Transverse colon (tissue), 4 donors: ENCODE data around the gene HOXC4. TPM values are rescaled to one million over a fixed set of nuclear protein-coding genes. Genes with fewer than 3 reads are reported as not detected.

Source experiments
- DNase-seq: peaks from one replicate; pipeline ENCODE4 v3.0.0-alpha.2; 2019
- H3K27ac ChIP-seq, 4 donors: fragments of 200-600 bp; sonication (generic); 2 replicates each; pipeline ENCODE4 v1.5.1; 2016 to 2018; ENCODE audit warnings: inconsistent platforms in 4 of 4
- H3K27me3 ChIP-seq: fragments of 200-600 bp; sonication (generic); 2 replicates; pipeline ENCODE4 v1.5.1; 2017; ENCODE audit warnings: inconsistent platforms
- H3K36me3 ChIP-seq, 4 donors: fragments of 200-600 bp; sonication (generic); 2 replicates each; pipeline ENCODE4 v1.5.1; 2017 to 2019; ENCODE audit warnings: inconsistent platforms in 4 of 4
- H3K4me1 ChIP-seq, 4 donors: fragments of 200-600 bp; sonication (generic); 2 replicates each; pipeline ENCODE4 v1.5.1; 2017 to 2020; ENCODE audit warnings: inconsistent platforms in 4 of 4
- H3K4me3 ChIP-seq, 4 donors: fragments of 200-600 bp; sonication (generic); 1 replicate in 1 of 4; 2 replicates in 3 of 4; pipeline versions ENCODE4 v1.5.1 to v1.6.1; 2017 to 2019; ENCODE audit warnings: inconsistent platforms in 4 of 4
- H3K9me3 ChIP-seq, 2 donors: fragments of 200-600 bp; sonication (generic); 2 replicates each; pipeline ENCODE4 v1.5.1; 2017 to 2019; ENCODE audit warnings: inconsistent platforms in 2 of 2
- EP300 ChIP-seq: sonication (generic); formaldehyde crosslinking; IDR thresholded peaks from one replicate; pipeline ENCODE4 v1.6.1; 2017; ENCODE audit warnings: antibody characterized with exemption, low read depth
- POLR2A ChIP-seq: fragments of 450-650 bp; IDR thresholded peaks from one replicate; pipeline ENCODE4 v1.6.1; 2016; ENCODE audit warnings: antibody characterized with exemption, mild to moderate bottlenecking, moderate library complexity
- POLR2AphosphoS5 ChIP-seq, 3 donors: sonication (generic); formaldehyde crosslinking; IDR thresholded peaks; one replicate each; pipeline ENCODE4 v1.6.1; 2016; ENCODE audit warnings: antibody characterized with exemption in 3 of 3
- whole genome bisulfite sequencing, 2 donors: methylation state at CpG; one replicate each; pipeline ENCODE4 v1.1.5; 2018; ENCODE audit warnings: low coverage in 1 of 2; 5-methylcytosine and 5-hydroxymethylcytosine counted together
- in situ Hi-C, 4 donors: fragments of 200-750 bp; cut with MboI; loops; one replicate each; pipeline versions ENCODE4 v1.15.0 to v1.15.1; 2017; ENCODE audit warnings: low sequenced_read_pairs in 3 of 4, low pct_ligation_motif_present in 1 of 4, low pct_unique_long_range_greater_than_20kb in 1 of 4
- intact Hi-C: fragments of 100-400 bp; cut with DNase I; formaldehyde crosslinking; loops from one replicate; pipeline ENCODE4 v1.15.1; 2023; ENCODE audit warnings: low total_unique reads
- total RNA-seq, 4 donors: library from RNA; depleted of rRNA; stranded (reverse); fragments of >200 nt; gene quantifications; one replicate each; pipeline ENCODE4 v1.1.0, GENCODE V29; 2016
- TF ChIP-seq, protein P1 (sequence below), 5 experiments: fragments of 200-600 bp in 3 of 5; fragments of 450-650 bp in 2 of 5; sonication (generic) in 3 of 5; IDR thresholded peaks; 1 replicate in 2 of 5; 2 replicates in 3 of 5; pipeline ENCODE4 v1.5.1; 2016 to 2017; ENCODE audit warnings: antibody characterized with exemption in 5 of 5, inconsistent platforms in 3 of 5, mild to moderate bottlenecking in 2 of 5, moderate library complexity in 1 of 5

The HOXC4 gene
- total RNA-seq, 4 donors from 2014 or later = 0.64 to 0.68 TPM; not detected in 2

DNA sequence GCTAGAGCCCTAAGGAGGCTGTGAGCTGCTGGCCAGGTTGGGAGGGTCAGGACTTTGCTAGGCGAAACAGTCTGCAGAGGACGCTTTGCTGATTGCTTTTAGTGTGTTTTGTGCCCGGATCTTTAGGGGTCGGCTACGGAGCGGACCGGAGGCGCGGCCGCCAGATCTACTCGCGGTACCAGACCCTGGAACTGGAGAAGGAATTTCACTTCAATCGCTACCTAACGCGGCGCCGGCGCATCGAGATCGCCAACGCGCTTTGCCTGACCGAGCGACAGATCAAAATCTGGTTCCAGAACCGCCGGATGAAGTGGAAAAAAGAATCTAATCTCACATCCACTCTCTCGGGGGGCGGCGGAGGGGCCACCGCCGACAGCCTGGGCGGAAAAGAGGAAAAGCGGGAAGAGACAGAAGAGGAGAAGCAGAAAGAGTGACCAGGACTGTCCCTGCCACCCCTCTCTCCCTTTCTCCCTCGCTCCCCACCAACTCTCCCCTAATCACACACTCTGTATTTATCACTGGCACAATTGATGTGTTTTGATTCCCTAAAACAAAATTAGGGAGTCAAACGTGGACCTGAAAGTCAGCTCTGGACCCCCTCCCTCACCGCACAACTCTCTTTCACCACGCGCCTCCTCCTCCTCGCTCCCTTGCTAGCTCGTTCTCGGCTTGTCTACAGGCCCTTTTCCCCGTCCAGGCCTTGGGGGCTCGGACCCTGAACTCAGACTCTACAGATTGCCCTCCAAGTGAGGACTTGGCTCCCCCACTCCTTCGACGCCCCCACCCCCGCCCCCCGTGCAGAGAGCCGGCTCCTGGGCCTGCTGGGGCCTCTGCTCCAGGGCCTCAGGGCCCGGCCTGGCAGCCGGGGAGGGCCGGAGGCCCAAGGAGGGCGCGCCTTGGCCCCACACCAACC is 23.9 kb upstream of the HOXC4 start:
- Histone ChIP-seq H3K27me3 (peaks cover 100% of the 10 kb centered on the region), H3K27ac (no peak overlapping the region), H3K4me1 (peaks cover 7 to 43% (median 24%) of the 10 kb centered on the region in 4 donors), H3K9me3 (peaks cover 0 to 2% of the 10 kb centered on the region in 2 donors), H3K36me3 (no peaks in the 10 kb centered on the region), H3K4me3 (no peak overlapping the region)
- no peak for DNase-seq
- TF ChIP-seq POLR2AphosphoS5 (IDR thresholded peaks at IDR 0.05) = no peak
- no peak for TF ChIP-seq EP300
- TF ChIP-seq, protein P1, sequence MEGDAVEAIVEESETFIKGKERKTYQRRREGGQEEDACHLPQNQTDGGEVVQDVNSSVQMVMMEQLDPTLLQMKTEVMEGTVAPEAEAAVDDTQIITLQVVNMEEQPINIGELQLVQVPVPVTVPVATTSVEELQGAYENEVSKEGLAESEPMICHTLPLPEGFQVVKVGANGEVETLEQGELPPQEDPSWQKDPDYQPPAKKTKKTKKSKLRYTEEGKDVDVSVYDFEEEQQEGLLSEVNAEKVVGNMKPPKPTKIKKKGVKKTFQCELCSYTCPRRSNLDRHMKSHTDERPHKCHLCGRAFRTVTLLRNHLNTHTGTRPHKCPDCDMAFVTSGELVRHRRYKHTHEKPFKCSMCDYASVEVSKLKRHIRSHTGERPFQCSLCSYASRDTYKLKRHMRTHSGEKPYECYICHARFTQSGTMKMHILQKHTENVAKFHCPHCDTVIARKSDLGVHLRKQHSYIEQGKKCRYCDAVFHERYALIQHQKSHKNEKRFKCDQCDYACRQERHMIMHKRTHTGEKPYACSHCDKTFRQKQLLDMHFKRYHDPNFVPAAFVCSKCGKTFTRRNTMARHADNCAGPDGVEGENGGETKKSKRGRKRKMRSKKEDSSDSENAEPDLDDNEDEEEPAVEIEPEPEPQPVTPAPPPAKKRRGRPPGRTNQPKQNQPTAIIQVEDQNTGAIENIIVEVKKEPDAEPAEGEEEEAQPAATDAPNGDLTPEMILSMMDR (IDR thresholded peaks at IDR 0.05) = no peak
- TF ChIP-seq POLR2A = no peak
- intact Hi-C loops = loop anchor here (5.0 kb wide), 2 partner anchors 163 to 1143 kb away; no protein-coding TSS in a partner anchor
- 58 to 59% methylated on average over 12 to 53 of the region's 53 CpGs for WGBS, 2 donors
- in situ Hi-C loops = loop anchor here in 2 of 4 donors (5.0 to 10.0 kb wide), 2 partner anchors 163 to 165 kb away; no protein-coding TSS in a partner anchor

DNA sequence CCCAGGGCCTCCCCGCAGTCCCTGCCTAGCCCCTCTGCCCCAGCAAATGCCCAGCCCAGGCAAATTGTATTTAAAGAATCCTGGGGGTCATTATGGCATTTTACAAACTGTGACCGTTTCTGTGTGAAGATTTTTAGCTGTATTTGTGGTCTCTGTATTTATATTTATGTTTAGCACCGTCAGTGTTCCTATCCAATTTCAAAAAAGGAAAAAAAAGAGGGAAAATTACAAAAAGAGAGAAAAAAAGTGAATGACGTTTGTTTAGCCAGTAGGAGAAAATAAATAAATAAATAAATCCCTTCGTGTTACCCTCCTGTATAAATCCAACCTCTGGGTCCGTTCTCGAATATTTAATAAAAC is 23.2 kb upstream of the HOXC4 start:
- intact Hi-C loops (loop anchor here (5.0 kb wide), 2 partner anchors 162 to 1142 kb away; no protein-coding TSS in a partner anchor), in situ Hi-C loops (no loop called here)
- TF ChIP-seq, protein P1 (IDR thresholded peaks at IDR 0.05) = no peak
- no peak for TF ChIP-seq POLR2A
- no peak for TF ChIP-seq POLR2AphosphoS5 (IDR thresholded peaks at IDR 0.05)
- no peak for TF ChIP-seq EP300
- WGBS, 2 donors = 46 to 54% methylated on average over 6 to 7 of the region's 7 CpGs
- Histone ChIP-seq H3K9me3 (peaks cover 0 to 2% of the 10 kb centered on the region in 2 donors), H3K27me3 (peaks cover 100% of the 10 kb centered on the region), H3K36me3 (no peaks in the 10 kb centered on the region), H3K4me1 (peaks cover 7 to 43% (median 24%) of the 10 kb centered on the region in 4 donors), H3K4me3 (no peak overlapping the region), H3K27ac (no peak overlapping the region)
- DNase-seq = no peak

DNA sequence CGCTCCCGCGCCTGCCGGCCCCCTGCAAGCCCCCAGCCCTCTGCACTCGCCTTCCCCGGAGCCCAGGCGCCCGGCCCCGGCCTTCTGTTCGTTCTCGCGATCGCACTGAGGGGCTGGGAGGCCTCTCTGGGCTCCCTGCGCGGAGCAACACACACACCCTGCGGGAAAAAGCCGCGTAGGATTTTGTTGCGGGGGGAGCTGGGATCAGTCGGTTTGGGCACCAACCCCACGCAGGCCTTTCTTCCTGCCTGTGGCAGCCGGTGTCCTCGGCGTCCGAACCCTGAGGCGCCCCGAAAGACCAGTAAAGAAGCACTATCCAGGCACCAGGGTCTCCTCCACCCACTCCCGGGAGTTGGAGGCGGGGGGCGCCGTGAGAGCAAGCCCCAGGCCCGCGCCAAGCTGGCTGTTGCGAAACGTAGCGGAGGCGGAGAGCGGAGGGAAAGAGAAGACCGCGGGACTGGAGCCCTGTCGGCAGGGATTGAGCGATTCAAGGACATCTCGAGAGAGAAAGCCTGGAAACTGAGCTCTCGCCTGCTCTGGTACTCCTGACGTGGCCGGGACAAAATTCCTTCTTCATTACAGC is 22.7 kb upstream of the HOXC4 start:
- peaks cover 7 to 39% (median 24%) of the 10 kb centered on the region in 4 donors for H3K4me1 ChIP-seq
- TF ChIP-seq, protein P1 (IDR thresholded peaks at IDR 0.05) = no peak
- TF ChIP-seq EP300 = no peak
- no peak for TF ChIP-seq POLR2A
- no peak for TF ChIP-seq POLR2AphosphoS5 (IDR thresholded peaks at IDR 0.05)
- in situ Hi-C loops (no loop called here), intact Hi-C loops (loop anchor here (5.0 kb wide), 2 partner anchors 161 to 1141 kb away; no protein-coding TSS in a partner anchor)
- 57% methylated on average over 46 of the region's 46 CpGs; no CpG with 5 or more reads in 1 of the 2 donors for WGBS, 2 donors
- H3K27ac ChIP-seq = no peak overlapping the region
- no peak overlapping the region for H3K4me3 ChIP-seq
- no peak for DNase-seq
- H3K27me3 ChIP-seq = peaks cover 100% of the 10 kb centered on the region
- H3K36me3 ChIP-seq = no peaks in the 10 kb centered on the region
- peaks cover 0 to 2% of the 10 kb centered on the region in 2 donors for H3K9me3 ChIP-seq

DNA sequence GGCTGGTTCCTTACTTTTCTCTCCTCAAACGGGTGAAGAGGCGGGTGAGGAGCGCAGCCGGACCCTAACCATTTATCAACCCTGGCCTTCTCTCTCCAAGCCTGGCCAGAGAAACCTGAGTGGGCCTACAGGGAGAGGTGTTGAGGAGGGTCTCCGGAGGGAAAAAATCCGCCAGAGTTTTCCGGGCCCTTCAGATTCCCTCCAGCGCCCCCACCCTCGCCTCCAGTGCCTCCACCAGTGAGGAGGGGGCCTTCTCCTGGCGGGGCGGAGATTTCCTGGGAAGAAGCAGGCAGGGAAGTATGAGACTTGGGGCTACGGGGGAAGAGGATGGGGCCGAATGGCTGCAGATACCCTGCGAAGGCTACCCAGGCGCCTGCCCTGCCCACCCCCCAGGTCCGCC is 22.2 kb upstream of the HOXC4 start:
- TF ChIP-seq, protein P1 (IDR thresholded peaks at IDR 0.05) = no peak
- TF ChIP-seq POLR2A = no peak
- no peak for TF ChIP-seq EP300
- no peak for TF ChIP-seq POLR2AphosphoS5 (IDR thresholded peaks at IDR 0.05)
- DNase-seq = no peak
- no peak overlapping the region for H3K27ac ChIP-seq
- no peaks in the 10 kb centered on the region for H3K36me3 ChIP-seq
- in situ Hi-C loops = no loop called here
- peaks cover 0 to 2% of the 10 kb centered on the region in 2 donors for H3K9me3 ChIP-seq
- no peak overlapping the region for H3K4me3 ChIP-seq
- WGBS, 2 donors = 63% methylated on average over 16 of the region's 16 CpGs; no CpG with 5 or more reads in 1 of the 2 donors
- H3K4me1 ChIP-seq = peaks cover 7 to 35% (median 22%) of the 10 kb centered on the region in 4 donors
- peaks cover 100% of the 10 kb centered on the region for H3K27me3 ChIP-seq
- intact Hi-C loops = loop anchor here (5.0 kb wide), 2 partner anchors 161 to 1141 kb away; no protein-coding TSS in a partner anchor
